Activated CD4-positive, alpha-beta T cell treated with anti-CD3 and anti-CD28 coated beads, Interleukin-10, Interleukin-2, amounts not matched to agents 100 ng/mL and 50 ng/mL, durations not matched to agents 16 hours and 8 hours (primary cell): ENCODE results near the gene COL9A3.

ENCODE experiments used
- DNase-seq: peaks from one replicate; pipeline ENCODE4 v3.0.0-alpha.2; 2020

The COL9A3 gene

DNA sequence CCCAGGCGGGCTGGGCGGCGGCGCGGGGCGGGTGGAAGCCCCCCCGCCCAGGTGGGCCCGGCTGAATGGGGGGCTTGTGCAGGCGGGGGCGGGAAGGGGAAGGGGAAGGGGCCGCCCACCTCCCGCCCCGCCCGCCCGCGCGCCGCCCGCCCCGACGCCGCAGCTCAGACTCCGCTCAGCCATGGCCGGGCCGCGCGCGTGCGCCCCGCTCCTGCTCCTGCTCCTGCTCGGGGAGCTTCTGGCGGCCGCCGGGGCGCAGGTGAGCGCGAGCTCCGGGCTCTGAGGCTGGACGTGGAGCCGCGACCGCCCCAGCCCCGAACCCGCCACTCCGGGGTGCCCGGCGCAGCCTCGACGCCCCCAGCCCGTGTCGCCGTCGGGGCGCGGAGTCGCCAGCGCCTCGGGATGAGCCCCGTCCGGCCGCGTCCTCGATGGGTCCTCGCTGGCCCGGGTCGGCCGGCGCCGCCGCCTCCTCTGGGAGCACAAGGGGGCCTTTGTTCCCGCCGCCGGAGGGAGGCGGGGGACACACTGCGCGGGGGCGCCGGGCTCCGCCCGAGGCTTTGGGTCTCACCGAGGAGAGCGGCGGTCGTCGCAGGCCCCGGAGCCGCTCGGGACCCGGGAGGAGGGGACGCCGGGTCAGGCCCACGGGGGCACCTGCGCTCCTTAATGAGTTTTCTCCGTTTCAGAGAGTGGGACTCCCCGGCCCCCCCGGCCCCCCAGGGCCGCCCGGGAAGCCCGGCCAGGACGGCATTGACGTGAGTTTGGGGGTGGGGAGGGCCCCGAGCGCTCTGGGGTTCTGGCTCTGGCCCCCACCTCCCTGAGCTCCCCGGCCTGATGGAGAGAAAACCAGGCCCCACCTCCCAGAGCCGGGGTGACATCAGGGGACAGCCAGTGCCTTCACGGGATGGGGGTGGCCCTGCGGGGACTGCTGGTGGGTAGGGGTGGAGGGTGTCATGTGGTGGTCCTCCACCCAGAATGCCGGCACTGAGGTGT is at the start of gene COL9A3:
Gene COL9A3, plus strand, starts transcription at position 167 of the 990 bp plus-strand sequence. Its CDS starts 15 bp downstream, at position 182.
- no peak for DNase-seq

DNA sequence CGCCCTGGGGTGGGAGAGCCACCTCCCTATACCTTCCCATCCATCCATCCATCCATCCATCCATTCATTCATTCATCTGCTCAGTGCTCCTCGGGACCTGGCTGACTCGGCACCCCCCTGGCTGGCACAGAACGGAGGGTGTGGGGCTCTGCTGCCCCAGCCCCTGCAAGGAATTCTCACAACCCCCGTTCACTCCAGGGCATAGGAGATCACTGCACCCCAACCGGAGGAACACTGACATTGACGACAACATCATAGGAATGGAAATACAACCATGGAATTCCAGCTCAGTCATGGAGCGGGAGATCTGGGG is 48.7 kb upstream of the COL9A3 start:
- DNase-seq = no peak

DNA sequence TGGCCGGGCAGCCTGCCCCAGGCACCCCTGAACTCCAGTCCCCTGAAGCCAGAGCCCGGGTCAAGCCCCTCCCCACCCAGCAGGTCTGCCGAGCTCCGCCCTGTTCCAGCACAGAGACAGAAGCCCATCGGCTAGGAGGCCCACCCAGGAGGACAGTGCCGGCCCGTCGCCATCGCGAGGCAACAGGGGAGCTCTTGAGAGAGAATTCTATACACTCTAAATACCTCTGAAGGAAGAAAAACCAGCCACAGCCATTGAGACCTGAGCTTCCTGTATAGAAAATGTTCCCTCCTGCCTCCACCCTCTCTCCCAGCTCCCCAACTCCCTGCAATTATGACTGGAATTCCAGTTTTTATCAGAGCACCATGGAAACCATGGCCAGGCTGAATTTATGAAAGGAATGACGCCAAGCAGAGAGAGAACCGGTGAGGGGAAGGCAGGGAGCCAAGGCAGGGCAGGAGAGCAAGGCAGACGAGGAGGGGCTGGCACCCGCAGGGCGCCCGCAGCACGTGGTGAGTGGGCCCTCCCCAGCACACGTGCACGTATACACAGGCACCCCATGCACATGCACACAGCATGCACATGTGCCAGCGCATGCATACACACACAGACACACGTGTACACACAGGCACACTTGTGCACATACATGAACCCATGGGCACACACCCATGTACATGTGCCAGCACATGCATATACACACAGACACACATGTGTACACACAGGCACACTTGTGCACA is 48.1 kb upstream of the COL9A3 start:
- DNase-seq = no peak

DNA sequence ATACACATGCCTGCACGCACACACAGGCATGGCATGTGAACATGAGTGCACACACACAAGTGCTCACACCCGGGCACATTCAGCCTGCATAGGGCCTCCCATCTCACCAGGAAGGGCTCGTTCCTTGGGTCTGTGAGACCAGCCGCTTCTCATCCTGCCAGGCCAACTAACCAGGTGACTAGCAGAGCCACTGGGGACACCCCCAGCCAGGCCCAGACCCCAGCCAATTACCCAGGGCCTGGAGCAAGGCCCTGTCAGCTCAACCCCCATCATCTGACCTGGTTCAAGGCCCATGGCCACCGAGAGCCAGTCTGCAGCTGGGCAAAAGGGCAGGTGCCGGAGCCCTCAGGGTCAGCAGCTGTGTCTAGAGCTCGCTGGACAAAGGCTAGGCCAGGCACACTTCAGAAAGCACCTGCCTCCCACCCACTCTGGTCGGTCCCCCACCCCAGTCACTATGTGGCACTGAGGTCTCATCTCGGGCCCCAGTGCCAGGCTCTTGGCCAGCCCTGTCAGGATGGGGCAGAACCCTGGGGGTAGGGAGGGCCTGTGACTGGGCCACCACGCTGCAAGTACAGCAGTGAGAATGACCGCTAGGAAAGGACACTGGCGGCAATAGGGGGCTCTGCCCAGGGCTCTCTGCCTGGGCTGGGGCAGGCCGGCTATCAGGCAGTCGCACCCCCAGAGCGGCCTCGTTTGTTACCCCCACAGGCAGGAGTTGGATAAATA is 47.3 kb upstream of the COL9A3 start:
- no peak for DNase-seq

DNA sequence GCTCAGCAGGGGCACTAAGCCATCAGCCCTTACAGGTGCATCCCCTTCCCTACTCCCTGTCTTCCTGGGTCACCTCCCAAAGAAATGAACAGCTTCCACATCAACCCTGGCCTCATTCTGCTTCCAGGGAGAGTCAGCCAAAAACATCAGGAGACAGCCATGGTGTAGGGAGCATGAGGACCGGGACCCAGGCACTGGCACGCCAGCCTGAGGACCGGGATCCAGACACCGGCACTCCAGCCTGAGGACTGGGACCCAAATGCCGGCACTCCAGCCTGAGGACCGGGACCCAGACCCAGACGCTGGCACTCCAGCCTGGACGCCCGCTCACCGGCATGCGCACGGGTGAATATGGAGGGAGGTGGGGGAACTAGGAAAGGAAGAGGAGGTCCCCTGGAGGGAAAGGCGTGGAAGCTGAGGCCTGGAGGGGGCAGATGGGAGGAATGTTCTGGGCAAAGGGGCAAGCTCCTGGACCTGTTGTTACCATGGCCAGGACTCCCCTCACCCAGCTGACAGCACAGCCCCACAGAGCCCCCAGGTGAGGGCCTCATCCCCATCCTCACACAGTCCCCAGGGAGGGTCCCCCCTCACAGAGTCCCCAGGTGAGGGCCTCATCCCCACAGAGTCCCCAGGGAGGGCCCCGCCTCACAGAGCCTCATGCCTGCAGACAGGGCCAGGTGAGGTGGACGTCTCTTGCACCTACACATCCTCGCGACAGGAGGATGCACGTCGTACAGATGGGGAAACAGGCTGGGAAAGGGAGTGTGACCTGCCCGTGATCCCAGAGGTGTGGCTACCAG is 46.5 kb upstream of the COL9A3 start:
- no peak for DNase-seq

DNA sequence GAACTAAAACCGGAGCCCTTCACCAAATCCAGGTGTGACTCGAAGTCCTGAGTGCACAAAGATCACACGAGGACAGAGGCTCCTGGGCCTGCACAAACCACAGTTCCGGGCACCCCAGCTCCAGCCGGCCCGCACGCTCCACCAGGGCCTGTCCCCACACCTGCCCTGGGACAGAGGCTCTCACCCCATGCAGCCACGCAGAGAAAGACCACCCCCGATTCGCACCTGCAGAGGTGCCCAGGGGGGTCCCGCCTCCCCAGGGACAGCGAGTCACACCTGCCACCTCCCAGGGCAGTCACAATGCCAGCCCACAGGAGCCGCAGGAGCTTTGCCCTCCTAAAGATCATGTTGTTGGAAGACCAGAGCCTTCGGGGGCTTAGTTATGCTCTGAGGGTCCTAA is 45.9 kb upstream of the COL9A3 start:
- no peak for DNase-seq

DNA sequence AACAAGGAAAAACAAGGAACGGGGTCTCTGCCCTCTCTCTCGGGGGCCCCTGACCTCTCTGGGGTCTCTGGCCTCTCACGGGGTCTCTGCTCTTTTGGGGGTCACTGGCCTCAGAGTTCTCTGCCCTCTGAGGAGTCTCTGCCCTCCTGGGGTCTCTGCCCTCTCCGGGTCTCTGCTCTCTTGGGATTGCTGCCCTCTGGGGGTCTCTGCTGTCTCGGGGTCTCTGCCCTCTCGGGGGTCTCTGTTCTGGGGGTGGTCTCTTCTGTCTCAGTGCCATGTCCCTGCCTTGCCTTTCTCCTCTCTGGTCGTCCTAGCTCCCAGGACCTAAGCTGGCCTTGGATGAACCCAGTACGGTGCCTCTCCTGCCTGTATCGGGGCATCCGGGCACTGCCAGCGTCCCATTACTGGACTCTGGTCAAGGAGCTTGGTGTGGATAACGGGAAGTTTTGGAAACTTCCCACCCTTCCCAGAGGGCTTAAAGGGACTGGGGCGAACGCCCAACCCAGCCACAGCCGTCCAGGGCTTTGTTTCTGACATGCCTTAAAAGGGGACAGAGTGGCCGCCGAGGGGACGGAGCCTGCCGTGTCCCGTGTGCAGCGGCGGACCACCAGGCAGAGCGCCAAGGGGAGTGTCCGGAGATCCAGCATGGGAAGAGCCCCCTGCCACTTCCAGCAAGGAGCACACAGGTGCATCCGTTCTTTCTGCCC is 45.3 kb upstream of the COL9A3 start:
- no peak for DNase-seq

DNA sequence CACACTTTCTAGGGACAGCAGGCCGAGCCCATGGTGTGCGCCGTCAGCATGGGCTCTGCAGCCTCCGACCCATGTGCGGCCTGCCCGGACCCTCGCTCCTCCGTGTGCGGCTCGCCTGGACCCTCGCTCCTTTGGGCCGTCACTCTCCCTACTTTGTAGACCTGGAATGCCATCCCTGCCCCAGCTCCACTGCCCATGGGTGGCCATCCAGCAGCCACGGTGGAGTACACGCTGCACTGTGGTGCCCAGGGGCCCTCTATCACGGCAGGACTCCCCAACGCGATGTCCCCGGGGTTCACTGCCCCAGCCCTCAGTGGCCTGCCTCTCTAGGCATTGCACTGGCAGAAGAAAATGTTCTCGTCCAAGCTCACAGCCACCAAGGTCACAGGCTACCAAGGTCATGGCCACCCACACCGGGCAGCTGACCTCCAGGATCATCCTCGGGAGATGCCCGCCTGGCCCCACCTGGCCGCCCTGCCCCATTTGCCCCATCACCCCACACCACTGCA is 44.7 kb upstream of the COL9A3 start:
- DNase-seq = no peak

DNA sequence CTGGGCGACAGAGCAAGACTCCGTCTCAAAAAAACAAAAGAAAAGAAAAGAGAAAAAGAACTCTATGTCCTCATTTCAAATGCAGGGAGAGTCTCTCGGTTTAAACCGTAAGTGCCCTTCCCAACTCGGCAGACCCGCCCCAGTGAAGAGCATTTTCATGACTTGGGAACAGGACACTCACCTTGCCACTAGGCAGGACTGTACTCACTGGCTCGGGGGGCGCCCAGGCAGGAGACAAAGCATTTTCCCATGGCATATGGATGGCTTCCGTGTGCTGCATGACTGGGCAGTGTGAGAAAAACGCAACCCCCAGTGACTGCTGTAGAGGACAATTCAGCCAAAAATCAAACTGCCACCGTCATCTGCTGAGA is 44.2 kb upstream of the COL9A3 start:
- DNase-seq = no peak

DNA sequence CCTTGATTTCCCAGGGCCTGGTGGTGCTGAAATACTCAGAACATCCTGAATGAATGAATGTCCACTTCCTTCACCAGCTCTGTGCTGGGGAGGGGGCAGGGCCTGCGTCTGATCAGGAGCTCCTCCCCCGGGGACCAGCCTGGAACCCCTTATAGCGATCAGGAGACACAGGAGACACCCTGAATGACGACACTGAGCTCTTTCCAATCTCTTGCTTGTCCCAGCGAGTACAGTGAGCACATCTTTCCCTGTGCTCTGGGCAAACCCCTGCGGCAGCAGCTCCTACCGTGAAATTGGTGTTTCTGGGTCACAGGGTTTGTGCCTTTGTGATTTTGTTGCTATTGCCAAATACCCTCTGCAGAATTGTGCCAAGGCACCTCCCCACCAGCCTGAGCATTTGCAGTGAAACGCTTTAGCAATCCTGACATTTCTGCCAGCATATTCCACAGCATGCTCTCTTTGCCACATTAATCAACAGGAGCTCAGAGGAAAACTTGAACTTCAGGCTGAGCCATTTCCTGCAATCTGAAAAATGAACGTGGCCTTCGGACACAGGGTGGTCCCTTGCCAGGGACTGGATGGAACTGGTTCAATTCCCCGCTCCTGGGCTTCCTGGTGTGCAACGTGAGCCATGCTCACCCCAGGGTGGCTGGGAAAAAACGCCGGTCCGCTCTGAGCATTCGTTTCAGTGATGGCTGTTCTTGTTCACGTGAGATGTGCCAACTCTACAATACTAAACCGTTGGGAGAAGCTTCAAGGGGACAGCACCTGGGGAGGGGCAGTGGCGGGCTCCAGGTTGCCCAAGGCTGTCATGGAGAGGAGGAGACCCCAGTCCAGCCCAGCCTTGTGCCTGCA is 43.6 kb upstream of the COL9A3 start:
- no peak for DNase-seq

DNA sequence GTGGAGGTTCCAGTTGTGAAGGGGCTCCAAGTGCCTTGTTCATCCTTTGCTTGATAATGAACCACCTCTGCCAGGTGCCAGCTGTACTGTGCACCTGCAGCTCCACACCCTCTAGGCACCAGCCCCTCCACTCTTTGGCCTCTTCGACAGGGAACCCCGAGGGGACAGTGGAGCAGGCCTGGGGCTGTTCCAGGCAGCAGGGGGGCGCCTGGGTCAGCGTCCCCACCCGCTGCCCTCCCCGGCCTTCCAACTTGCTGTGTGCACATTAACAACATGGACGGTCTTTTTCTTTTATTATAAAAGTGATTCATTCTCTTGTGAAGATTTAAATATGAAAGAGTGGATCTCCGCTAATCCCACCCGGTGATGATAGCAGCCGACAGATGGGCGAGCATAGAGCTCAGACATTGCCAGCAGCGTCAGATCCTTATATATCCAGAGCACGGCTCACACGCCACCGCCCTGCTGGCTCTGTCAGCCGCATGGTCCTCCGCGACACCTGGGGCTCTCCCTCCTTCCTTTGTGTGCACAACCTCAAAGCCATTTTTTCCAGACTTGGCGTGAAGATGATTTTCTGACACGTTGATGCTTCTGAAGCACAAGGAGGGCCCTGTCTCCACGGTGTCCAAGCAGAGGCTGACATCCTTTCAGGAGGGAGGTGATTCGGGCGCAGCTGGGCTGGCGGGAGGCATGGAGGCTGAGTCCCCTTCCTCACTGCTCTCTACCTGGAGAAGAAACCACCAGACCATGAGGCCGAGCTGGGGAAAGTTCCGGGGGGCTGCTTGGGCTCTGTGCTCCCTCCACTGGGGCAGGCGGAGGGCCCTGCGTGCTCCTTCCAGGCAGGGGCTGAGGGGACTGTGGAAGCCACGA is 42.8 kb upstream of the COL9A3 start:
- no peak for DNase-seq

DNA sequence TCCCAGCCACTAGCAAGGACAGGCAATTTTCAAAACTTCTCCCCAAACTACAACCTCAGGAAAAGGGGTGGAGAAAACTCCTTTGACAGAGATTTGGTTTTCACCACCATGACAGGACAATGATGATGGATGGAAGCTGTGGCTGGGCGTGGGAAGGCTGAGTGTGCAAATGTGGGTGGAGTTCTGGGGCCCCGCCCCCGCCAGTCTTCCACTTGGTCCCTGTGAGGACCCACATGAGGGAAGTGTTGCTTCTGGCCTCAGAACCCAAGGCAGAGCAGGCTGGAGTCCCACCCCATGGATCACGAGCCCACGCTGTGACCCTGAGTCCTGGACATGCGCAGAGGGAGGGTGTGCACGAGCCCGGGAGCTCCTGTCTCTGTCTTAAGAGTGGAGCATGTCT is 42.1 kb upstream of the COL9A3 start:
- no peak for DNase-seq

DNA sequence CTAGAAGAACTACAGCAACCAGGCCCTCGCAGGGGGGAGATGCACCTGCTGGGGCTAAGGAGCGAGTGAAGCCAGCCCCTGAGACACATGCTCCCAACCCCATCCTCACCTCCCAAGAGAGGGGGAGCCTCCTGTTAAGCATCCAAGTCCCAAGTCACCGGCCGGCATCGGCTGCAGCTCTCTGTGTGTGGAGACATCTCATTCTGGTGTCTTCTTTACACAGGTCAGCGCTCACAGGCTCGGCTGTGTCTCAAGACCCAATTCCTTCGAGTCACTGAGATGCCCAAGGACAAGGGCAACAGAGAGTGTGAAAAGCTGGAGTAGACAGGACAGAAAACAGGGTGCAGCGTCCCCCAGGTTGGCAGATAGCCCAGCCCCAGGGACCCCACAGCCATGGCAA is 41.6 kb upstream of the COL9A3 start:
- DNase-seq = no peak

DNA sequence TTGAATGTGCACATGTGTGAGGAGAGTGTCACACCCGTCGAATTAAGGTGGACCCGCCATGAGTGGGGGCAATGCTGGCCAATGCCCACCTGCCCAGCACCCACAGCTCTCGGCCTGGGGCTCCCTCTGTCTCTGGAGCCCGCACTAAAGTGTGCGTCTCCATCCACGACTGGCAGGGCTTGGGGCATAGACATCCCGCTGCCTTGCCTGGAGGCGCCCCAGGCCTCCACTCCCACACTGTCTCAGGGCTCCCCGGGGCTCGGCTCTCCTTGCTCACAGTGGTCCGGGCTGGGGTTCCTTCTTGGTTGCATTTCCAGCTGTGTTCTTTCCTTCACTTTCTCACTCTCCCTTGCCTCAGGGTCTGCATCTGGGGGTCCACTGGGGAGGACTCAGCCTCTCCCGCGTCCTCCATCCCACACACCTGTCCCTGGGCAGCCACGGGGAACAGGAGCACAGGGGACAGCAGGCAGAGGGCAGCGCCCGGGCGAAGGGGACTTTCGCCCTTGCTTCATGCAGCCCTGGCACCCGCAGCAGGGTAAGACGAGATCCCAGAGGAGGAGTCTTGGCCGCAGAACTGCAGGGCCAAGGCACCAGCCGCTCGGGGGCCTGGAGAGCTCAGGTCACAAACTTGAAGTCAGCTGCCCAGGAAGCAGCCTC is 40.7 kb upstream of the COL9A3 start:
- no peak for DNase-seq

DNA sequence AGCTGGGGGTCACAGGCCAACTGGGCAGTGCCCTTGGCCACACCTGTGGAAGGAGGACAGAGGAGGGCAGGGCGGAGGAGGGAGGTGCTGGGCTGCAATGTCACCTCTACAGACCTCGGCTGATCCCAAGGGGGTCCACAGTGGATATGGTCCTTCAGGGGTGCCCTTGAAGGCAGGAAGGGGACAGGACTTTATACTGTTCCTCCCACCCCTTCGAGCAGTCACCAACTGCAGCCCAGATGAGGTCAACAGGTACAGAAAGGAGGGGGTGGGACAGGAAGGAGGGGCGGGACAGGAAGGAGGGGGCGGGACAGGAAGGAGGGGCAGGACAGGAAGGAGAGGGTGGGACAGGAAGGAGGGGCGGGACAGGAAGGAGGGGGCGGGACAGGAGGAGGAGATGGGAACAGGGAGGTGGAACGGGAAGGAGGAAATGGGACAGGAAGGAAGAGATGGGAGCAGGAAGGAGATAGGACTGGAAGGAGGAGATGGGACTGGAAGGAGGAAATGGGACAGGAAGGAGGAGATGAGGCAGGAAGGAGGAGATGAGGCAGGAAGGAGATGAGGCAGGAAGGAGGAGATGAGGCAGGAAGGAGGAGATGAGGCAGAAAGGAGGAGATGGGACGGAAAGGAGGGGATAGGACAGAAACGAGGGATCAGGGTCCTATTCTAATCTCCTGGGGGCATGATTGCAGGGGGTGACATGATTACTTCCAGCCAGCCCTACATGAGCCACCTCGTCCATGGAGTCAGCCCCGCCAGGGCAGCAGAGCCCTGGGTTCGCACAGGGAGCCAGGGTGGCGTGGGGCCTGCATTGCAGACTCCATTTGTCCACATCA is 39.9 kb upstream of the COL9A3 start:
- DNase-seq = peak; percentile 82

DNA sequence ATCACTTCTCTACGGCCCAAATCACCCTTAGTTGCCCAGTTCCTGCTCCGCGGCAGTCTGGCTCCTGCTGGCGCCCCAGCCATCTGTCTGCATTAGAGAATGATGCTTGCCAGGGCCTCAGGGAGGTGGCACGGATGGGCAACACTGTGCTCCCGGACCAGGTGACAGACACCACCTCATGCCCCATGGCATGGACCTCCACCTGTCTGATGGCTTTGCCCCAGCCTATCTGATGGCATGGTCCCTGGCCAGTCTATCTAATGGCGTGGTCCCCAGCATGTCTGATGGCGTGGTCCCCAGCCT is 39.4 kb upstream of the COL9A3 start:
- no peak for DNase-seq

DNA sequence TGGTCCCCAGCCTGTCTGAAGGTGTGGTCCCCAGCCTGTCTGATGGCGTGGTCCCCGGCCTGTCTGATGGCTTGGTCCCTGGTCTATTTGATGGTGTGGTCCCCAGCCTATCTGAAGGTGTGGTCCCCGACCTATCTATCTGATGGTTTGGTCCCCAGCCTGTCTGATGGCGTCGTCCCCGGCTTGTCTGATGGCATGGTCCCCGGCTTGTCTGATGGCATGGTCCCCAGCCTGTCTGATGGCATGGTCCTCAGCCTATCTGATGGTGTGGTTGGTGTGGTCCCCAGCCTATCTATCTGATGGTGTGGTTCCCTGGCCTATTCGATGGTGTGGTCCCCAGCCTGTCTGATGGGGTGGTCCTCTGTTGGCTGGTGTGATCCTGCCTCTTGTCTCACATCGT is 38.8 kb upstream of the COL9A3 start:
- no peak for DNase-seq

DNA sequence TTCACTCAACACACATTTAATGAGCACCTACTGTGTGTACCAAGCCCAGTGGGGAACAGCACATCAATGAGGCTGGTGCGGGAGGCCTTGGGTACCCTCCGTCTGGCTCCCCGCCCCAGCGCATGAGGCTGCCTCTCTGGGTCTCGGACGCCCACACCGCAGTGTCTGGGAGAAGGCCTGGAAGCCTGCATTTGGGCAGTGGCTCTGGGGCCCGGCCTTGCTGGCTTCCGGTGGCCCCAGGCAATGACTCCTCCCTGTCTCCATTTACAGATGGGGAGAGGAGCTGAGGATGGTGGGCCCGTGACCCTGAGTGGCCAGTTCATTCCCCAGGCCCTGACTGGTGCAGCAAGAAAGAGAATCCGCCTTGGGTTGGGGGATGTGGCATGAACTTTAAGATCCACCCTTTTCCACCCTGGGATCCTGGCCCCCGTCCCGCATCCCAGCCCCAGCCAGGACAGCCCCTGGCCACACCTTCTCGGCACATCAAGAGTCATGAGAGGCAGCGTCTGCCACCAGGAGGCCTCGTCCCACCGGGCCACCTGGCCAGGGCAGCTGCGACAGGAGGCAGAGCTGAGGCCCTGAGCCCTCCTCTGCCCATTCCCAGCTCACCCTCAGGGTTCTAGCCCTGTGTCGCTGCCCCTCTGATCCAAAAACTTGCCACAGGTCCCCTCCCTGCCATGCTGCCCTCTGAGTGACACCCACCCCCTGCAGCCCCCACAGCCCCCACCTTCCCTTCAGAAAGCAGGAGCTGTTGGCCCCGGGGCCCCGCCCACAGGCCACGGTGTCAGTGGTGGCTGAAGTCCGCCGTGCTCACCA is 38.0 kb upstream of the COL9A3 start:
- no peak for DNase-seq
